GM19328 (cell line): ENCODE results near the gene MAZ.
"Not testable (repeated sequence)": the region's sequence is repeated elsewhere in the genome, so short reads cannot be mapped to it uniquely, and the experiment has no call there.

Source experiments
- ATAC-seq: cut with Tn5 transposase; IDR thresholded peaks from one replicate; pipeline ENCODE4 v1.9.1; 2021; ENCODE audit warnings: mild to moderate bottlenecking, moderate library complexity; ENCODE audit not compliant: unreplicated experiment

Gene MAZ

GRCh38 chr16:29806099-29806579 lies at the start of gene MAZ:
MAZ (plus strand) TSS chr16:29806529; CDS start chr16:29806702, 173 bp downstream.
- no peak for ATAC-seq

- ATAC-seq: no peak
Observed at GRCh38 chr16:29756654-29757053, 49.7 kb upstream of the MAZ start.

- ATAC-seq: not testable (repeated sequence)
Observed at GRCh38 chr16:29757086-29757485, 49.2 kb upstream of the MAZ start.

GRCh38 chr16:29757950-29758466 lies 48.3 kb upstream of the MAZ start:
- ATAC-seq: no peak

- ATAC-seq: no peak
Observed at GRCh38 chr16:29760567-29761279, 45.6 kb upstream of the MAZ start.

GRCh38 chr16:29761280-29761651 lies 45.1 kb upstream of the MAZ start:
- ATAC-seq: not testable (repeated sequence)

GRCh38 chr16:29761882-29762281 lies 44.4 kb upstream of the MAZ start:
- ATAC-seq: no peak

- ATAC-seq: no peak
Observed at GRCh38 chr16:29763326-29763725, 43.0 kb upstream of the MAZ start.

GRCh38 chr16:29765167-29766032 lies 40.9 kb upstream of the MAZ start:
- ATAC-seq: no peak

- ATAC-seq: no peak
Observed at GRCh38 chr16:29766571-29766970, 39.8 kb upstream of the MAZ start.

GRCh38 chr16:29767062-29767461 lies 39.3 kb upstream of the MAZ start:
- ATAC-seq: no peak

GRCh38 chr16:29769507-29769906 lies 36.8 kb upstream of the MAZ start:
- no peak for ATAC-seq

- no peak for ATAC-seq
Observed at GRCh38 chr16:29770250-29770929, 35.9 kb upstream of the MAZ start.

GRCh38 chr16:29772330-29772729 lies 34.0 kb upstream of the MAZ start:
- not testable (repeated sequence) for ATAC-seq

- no peak for ATAC-seq
Observed at GRCh38 chr16:29774730-29775129, 31.6 kb upstream of the MAZ start.

- no peak for ATAC-seq
Observed at GRCh38 chr16:29775742-29776408, 30.5 kb upstream of the MAZ start.

GRCh38 chr16:29777576-29778350 lies 28.6 kb upstream of the MAZ start, which contains the start of gene ZG16:
ZG16 (plus strand) TSS chr16:29778256; CDS start chr16:29779267, 1,011 bp downstream.
- no peak for ATAC-seq

GRCh38 chr16:29779474-29779873 lies 26.9 kb upstream of the MAZ start:
- ATAC-seq: no peak

GRCh38 chr16:29783094-29783953 lies 23.0 kb upstream of the MAZ start:
- ATAC-seq: not testable (repeated sequence)
